ENCODE results near the gene CREB5. TPM values are rescaled to one million over a fixed set of nuclear protein-coding genes. Genes with fewer than 3 reads are reported as not detected.

The CREB5 gene
- total RNA-seq, 1 donor from 2014 or later, result 25.7 TPM

DNA sequence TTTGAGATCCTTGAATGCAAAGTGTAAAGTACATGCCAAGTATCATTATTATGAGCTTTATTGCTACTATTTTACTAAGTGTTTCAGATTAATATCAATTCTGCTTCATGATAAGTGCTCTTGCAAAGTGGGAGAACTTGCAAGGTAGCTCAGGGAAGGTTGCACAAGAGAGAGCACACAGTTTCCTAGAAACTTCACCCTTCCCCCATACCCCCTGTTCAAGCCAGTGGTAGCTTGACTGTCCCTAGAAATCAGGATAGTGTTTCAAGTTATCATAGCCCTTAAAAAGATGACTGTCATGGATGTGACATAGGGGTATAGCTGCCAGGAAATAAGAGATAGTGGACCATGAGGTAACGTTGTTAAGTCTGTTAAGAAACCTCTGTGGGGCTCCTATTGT, 294.3 kb downstream of the CREB5 start:
- H3K4me3 ChIP-seq (ENCODE audit: low read depth, low read length), result no peak overlapping the region
- DNase-seq (ENCODE audit: low read depth), result no peak
- TF ChIP-seq, protein P1, sequence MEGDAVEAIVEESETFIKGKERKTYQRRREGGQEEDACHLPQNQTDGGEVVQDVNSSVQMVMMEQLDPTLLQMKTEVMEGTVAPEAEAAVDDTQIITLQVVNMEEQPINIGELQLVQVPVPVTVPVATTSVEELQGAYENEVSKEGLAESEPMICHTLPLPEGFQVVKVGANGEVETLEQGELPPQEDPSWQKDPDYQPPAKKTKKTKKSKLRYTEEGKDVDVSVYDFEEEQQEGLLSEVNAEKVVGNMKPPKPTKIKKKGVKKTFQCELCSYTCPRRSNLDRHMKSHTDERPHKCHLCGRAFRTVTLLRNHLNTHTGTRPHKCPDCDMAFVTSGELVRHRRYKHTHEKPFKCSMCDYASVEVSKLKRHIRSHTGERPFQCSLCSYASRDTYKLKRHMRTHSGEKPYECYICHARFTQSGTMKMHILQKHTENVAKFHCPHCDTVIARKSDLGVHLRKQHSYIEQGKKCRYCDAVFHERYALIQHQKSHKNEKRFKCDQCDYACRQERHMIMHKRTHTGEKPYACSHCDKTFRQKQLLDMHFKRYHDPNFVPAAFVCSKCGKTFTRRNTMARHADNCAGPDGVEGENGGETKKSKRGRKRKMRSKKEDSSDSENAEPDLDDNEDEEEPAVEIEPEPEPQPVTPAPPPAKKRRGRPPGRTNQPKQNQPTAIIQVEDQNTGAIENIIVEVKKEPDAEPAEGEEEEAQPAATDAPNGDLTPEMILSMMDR (conservative IDR thresholded peaks at IDR 0.05; ENCODE audit: low read depth, low read length), result no peak

DNA sequence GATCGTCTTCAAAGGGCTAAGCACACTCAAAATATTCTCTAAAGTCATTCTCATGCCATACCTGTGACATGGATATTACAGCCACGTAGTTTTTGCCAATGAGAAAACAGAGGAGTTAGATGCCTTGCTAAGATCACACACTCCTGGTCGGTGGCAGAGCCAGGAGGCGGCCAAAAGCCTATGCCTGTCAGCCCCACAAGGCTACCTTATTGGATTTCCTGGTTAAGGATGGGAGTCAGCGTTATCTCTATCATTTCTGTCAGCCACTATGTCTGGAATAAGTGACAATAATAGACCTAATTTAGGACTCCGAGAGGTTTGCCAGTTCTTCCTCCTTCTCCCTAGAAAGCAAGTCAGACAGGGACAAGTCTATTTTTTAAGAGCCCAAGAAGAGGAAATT, 295.0 kb downstream of the CREB5 start:
- TF ChIP-seq, protein P1 (conservative IDR thresholded peaks at IDR 0.05; ENCODE audit: low read depth, low read length), result no peak
- no peak for DNase-seq (ENCODE audit: low read depth)
- no peak overlapping the region for H3K4me3 ChIP-seq (ENCODE audit: low read depth, low read length)

DNA sequence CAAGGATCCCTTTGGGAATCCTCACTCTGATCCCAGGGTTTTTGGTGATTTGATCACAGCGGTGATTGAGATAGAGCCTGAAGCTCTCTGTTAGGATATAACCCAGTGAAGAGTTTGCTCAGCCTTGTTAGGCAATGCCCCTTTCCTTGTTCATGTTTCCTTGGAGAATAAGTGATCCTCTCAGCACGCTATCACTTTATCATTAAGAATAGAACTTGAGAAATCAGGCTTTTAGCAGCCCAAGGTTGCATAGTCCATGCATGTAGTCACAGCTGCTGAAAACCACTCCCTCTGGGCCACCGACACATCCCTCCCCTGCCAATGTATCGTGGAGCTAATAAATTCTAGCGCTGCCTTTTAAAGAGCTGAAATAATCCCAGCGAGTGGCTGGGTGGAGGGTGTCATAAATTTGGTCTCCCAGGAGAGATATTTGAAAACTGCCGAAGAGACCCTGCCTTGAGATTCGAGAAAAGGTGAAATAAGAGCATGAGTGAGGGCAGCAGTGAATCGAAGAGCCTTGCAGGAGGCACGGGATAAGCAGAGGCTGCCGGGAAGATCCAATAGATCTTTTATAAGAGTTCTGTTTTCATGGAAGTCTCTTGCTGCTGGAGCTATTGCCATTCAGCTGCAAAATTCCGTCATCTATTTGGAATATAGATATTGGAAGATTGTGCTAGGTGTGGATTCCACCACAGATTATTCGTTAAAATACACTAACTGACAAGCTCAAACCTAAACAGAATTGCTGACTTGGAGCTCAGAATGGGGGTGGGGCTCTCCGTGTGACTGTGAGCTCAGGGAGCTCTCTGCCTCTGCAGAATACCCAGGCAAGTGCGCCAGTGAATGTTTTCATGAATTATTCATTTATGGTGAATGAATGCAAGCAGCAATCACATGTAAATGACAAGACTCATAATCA, 296.0 kb downstream of the CREB5 start:
- DNase-seq (ENCODE audit: low read depth), result peak; percentile 76
- peak overlapping the region; percentile 54 for H3K4me3 ChIP-seq (ENCODE audit: low read depth, low read length)
- TF ChIP-seq, protein P1 (conservative IDR thresholded peaks at IDR 0.05; ENCODE audit: low read depth, low read length), result no peak

DNA sequence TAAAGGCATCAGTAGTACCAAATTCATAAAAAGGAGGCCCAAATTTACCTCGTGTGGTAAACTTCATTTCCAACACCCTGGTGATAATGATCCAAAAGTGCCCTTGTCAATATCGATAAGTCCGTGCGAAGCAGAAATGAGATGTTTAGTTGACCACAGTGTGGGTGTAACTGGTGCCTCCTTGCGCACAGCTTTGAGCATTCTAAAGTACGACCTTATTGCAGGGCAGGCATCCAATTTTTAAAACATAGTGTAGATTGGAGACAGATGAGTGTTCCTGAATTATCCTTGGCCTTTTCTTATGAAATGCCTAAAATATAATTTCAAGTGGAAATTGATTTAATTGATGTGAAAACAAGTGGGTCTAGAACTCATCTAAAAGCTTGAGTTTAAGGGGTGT, 297.4 kb downstream of the CREB5 start:
- TF ChIP-seq, protein P1 (conservative IDR thresholded peaks at IDR 0.05; ENCODE audit: low read depth, low read length), result no peak
- no peak for DNase-seq (ENCODE audit: low read depth)
- no peak overlapping the region for H3K4me3 ChIP-seq (ENCODE audit: low read depth, low read length)

DNA sequence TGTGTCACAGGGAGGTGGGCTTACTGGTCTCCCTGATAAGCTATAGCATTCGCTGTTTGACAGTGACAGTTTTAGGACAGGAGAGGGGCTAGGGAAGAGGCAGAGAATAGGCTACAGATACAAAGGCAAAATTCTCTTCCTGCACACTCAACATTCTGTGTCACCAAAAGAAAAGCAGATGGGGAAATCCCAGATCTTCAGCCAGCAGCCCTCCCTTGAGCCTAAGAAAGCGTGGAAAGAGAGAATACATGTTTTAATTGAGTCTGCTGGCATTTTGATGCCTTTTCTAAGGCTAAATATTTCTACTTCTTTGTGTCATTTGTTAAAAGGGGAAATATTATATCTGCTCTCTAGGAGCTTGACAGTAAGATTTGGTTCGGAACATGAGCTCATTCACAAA, 298.8 kb downstream of the CREB5 start:
- no peak overlapping the region for H3K4me3 ChIP-seq (ENCODE audit: low read depth, low read length)
- TF ChIP-seq, protein P1 (conservative IDR thresholded peaks at IDR 0.05; ENCODE audit: low read depth, low read length), result no peak
- no peak for DNase-seq (ENCODE audit: low read depth)

DNA sequence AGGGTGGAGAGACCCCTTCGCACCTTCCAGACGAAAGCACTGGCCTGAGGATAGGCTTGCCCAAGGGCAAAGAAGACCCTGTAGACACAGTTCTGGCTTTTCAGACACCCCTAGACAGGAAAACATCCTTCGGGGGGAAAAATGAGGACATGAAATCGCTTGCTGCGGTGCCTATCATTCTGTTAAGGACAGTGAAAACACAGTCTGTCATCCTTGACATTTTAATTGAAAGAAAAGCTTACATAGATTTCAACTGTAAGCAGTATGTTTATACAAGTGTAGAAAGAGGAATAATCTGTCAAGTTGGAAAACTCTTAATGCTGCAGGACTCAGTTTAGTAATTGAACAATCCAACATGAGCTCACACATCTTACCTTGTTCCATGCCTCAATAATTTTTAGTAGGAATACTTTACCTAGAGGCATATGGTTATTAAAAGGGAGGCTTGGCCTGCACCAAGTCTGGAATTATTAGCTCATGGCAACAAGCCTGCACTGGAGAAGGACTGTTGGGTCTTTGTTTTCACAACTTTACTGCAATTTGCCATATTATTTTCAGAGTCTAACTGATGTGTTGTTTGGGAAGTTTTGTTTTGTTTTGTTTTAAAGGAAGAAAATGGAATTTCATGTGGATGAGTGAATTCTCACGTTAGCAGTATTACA, 302.3 kb downstream of the CREB5 start:
- TF ChIP-seq, protein P1 (conservative IDR thresholded peaks at IDR 0.05; ENCODE audit: low read depth, low read length), result no peak
- H3K4me3 ChIP-seq (ENCODE audit: low read depth, low read length), result no peak overlapping the region
- no peak for DNase-seq (ENCODE audit: low read depth)
